HG03571 (cell line): Measurements from ENCODE around the gene VGLL4.
A peak's percentile ranks its signal among the peaks of the same experiment; 100 is the strongest.
"Not testable (repeated sequence)": the region's sequence is repeated elsewhere in the genome, so short reads cannot be mapped to it uniquely, and the experiment has no call there.

Source experiments
- ATAC-seq: cut with Tn5 transposase; IDR thresholded peaks from one replicate; pipeline ENCODE4 v1.9.1; 2021; ENCODE audit not compliant: unreplicated experiment

Gene VGLL4

GRCh38 chr3:11643605-11644087 lies at the start of gene VGLL4:
TSS of gene VGLL4 (minus strand) at chr3:11643915. CDS start at chr3:11643518, 397 bp downstream.
- peak; percentile 52 for ATAC-seq

- no peak for ATAC-seq
These were observed 48.8 kb upstream of the VGLL4 start for GRCh38 chr3:11692532-11692813.

GRCh38 chr3:11691767-11692531 lies 48.2 kb upstream of the VGLL4 start:
- no peak for ATAC-seq

GRCh38 chr3:11690863-11691766 lies 47.4 kb upstream of the VGLL4 start:
- no peak for ATAC-seq

- ATAC-seq = no peak
These were observed 46.0 kb upstream of the VGLL4 start for GRCh38 chr3:11689749-11690148.

GRCh38 chr3:11684980-11685379 lies 41.3 kb upstream of the VGLL4 start:
- ATAC-seq = not testable (repeated sequence)

GRCh38 chr3:11680509-11680908 lies 36.8 kb upstream of the VGLL4 start:
- no peak for ATAC-seq

GRCh38 chr3:11679964-11680363 lies 36.2 kb upstream of the VGLL4 start:
- no peak for ATAC-seq

GRCh38 chr3:11672363-11672762 lies 28.6 kb upstream of the VGLL4 start:
- no peak for ATAC-seq

GRCh38 chr3:11671648-11672100 lies 28.0 kb upstream of the VGLL4 start:
- ATAC-seq = peak; percentile 74

- no peak for ATAC-seq
These were observed 24.8 kb upstream of the VGLL4 start for GRCh38 chr3:11668243-11669235.

- no peak for ATAC-seq
These were observed 21.6 kb upstream of the VGLL4 start for GRCh38 chr3:11665331-11665730.

- no peak for ATAC-seq
These were observed 18.8 kb upstream of the VGLL4 start for GRCh38 chr3:11662392-11662990.

GRCh38 chr3:11661827-11662226 lies 18.1 kb upstream of the VGLL4 start:
- ATAC-seq = no peak

- ATAC-seq = no peak
These were observed 17.4 kb upstream of the VGLL4 start for GRCh38 chr3:11661052-11661656.

GRCh38 chr3:11660242-11660641 lies 16.5 kb upstream of the VGLL4 start:
- no peak for ATAC-seq

GRCh38 chr3:11658180-11658579 lies 14.5 kb upstream of the VGLL4 start:
- ATAC-seq = no peak

- ATAC-seq = no peak
These were observed 11.6 kb upstream of the VGLL4 start for GRCh38 chr3:11655196-11655928.

GRCh38 chr3:11654166-11654565 lies 10.5 kb upstream of the VGLL4 start:
- no peak for ATAC-seq
